Parathyroid adenoma (tissue), 2 donors: Measurements from ENCODE around the gene SECISBP2L.

Experiments used
- H2AFZ ChIP-seq: fragments of 300-600 bp; sonication (generic); one replicate; pipeline ENCODE4 v1.7.0; 2017; ENCODE audit warnings: antibody characterized with exemption, mild to moderate bottlenecking
- H3K27ac ChIP-seq: fragments of 300-600 bp; sonication (generic); one replicate; pipeline ENCODE4 v1.7.0; 2017
- H3K27me3 ChIP-seq: fragments of 300-600 bp; sonication (generic); one replicate; pipeline ENCODE4 v1.7.0; 2017; ENCODE audit warnings: low read length; ENCODE audit not compliant: control insufficient read depth, insufficient read depth
- H3K36me3 ChIP-seq: fragments of 300-600 bp; sonication (generic); one replicate; pipeline ENCODE4 v1.7.0; 2017; ENCODE audit warnings: low read length; ENCODE audit not compliant: control insufficient read depth, insufficient read depth
- H3K4me1 ChIP-seq: fragments of 300-600 bp; sonication (generic); one replicate; pipeline ENCODE4 v1.7.0; 2017; ENCODE audit warnings: control low read depth
- H3K4me2 ChIP-seq: fragments of 300-600 bp; sonication (generic); one replicate; pipeline ENCODE4 v1.7.0; 2017; ENCODE audit warnings: low read length
- H3K4me3 ChIP-seq: fragments of 300-600 bp; sonication (generic); one replicate; pipeline ENCODE4 v1.7.0; 2017; ENCODE audit warnings: low read depth, low read length
- H3K79me2 ChIP-seq: fragments of 300-600 bp; sonication (generic); one replicate; pipeline ENCODE4 v1.7.0; 2017; ENCODE audit warnings: control low read depth
- H3K9ac ChIP-seq: fragments of 300-600 bp; sonication (generic); one replicate; pipeline ENCODE4 v1.7.0; 2017; ENCODE audit warnings: mild to moderate bottlenecking
- H3K9me3 ChIP-seq: fragments of 300-600 bp; sonication (generic); one replicate; pipeline ENCODE4 v1.7.0; 2017; ENCODE audit warnings: low read length; ENCODE audit not compliant: control insufficient read depth
- CTCF ChIP-seq: fragments of 300-600 bp; sonication (generic); IDR thresholded peaks from one replicate; pipeline ENCODE4 v1.7.0; 2017; ENCODE audit warnings: antibody characterized with exemption, mild to moderate bottlenecking
- donor health status: primary hyperparathyroidism.

The SECISBP2L gene

GRCh38 chr15:48967336-48967735, 78.9 kb downstream of the SECISBP2L start:
- H2AFZ ChIP-seq: no peak overlapping the region
- H3K4me3 ChIP-seq: no peak overlapping the region
- TF ChIP-seq CTCF: no peak
- H3K4me1 ChIP-seq: no peaks in the 10 kb centered on the region
- no peaks in the 10 kb centered on the region for H3K27me3 ChIP-seq
- no peak overlapping the region for H3K27ac ChIP-seq
- no peaks in the 10 kb centered on the region for H3K9me3 ChIP-seq
- H3K36me3 ChIP-seq: no peaks in the 10 kb centered on the region
- H3K4me2 ChIP-seq: no peak overlapping the region
- H3K79me2 ChIP-seq: no peaks in the 10 kb centered on the region
- H3K9ac ChIP-seq: no peak overlapping the region

GRCh38 chr15:48966595-48967301, 79.5 kb downstream of the SECISBP2L start:
- no peak overlapping the region for H2AFZ ChIP-seq
- no peak for TF ChIP-seq CTCF
- H3K79me2 ChIP-seq: no peaks in the 10 kb centered on the region
- H3K27ac ChIP-seq: no peak overlapping the region
- no peak overlapping the region for H3K9ac ChIP-seq
- H3K27me3 ChIP-seq: no peaks in the 10 kb centered on the region
- no peaks in the 10 kb centered on the region for H3K36me3 ChIP-seq
- no peak overlapping the region for H3K4me2 ChIP-seq
- H3K4me1 ChIP-seq: no peaks in the 10 kb centered on the region
- no peak overlapping the region for H3K4me3 ChIP-seq
- H3K9me3 ChIP-seq: no peaks in the 10 kb centered on the region

- Histone ChIP-seq H3K9ac (no peak overlapping the region), H3K36me3 (no peaks in the 10 kb centered on the region), H3K4me1 (no peaks in the 10 kb centered on the region), H3K9me3 (no peaks in the 10 kb centered on the region), H3K4me2 (no peak overlapping the region), H3K27ac (no peak overlapping the region), H2AFZ (no peak overlapping the region), H3K79me2 (no peaks in the 10 kb centered on the region), H3K4me3 (no peak overlapping the region), H3K27me3 (no peaks in the 10 kb centered on the region)
- no peak for TF ChIP-seq CTCF
These were observed 80.3 kb downstream of the SECISBP2L start for GRCh38 chr15:48965972-48966371.

GRCh38 chr15:48964898-48965297, 81.3 kb downstream of the SECISBP2L start:
- Histone ChIP-seq H3K9me3 (no peaks in the 10 kb centered on the region), H3K4me3 (no peak overlapping the region), H3K27ac (no peak overlapping the region), H3K36me3 (no peaks in the 10 kb centered on the region), H3K79me2 (no peaks in the 10 kb centered on the region), H2AFZ (no peak overlapping the region), H3K4me2 (no peak overlapping the region), H3K4me1 (no peaks in the 10 kb centered on the region), H3K27me3 (no peaks in the 10 kb centered on the region), H3K9ac (no peak overlapping the region)
- TF ChIP-seq CTCF: no peak

GRCh38 chr15:48963524-48964113, 82.6 kb downstream of the SECISBP2L start, which contains the start of gene SHC4:
TSS of gene SHC4 (minus strand) at chr15:48963919. CDS start at chr15:48963015, 904 bp downstream.
- no peaks in the 10 kb centered on the region for H3K27me3 ChIP-seq
- H3K79me2 ChIP-seq: no peaks in the 10 kb centered on the region
- peak within 1 kb of the TSS; percentile 89 for H3K4me2 ChIP-seq
- no peaks in the 10 kb centered on the region for H3K4me1 ChIP-seq
- H3K4me3 ChIP-seq: peak within 1 kb of the TSS; percentile 40
- peak within 1 kb of the TSS; percentile 67 for H2AFZ ChIP-seq
- no peak within 1 kb of the TSS for H3K27ac ChIP-seq
- no peak within 1 kb of the TSS for H3K9ac ChIP-seq
- TF ChIP-seq CTCF: no peak
- no peaks in the 10 kb centered on the region for H3K36me3 ChIP-seq
- H3K9me3 ChIP-seq: no peaks in the 10 kb centered on the region
